Fibroblast of skin of abdomen (primary cell): ENCODE data around the gene CHD9NB.
"Not testable (repeated sequence)": the region's sequence is repeated elsewhere in the genome, so short reads cannot be mapped to it uniquely, and the experiment has no call there.

ENCODE experiments used
- DNase-seq: peaks from one replicate; pipeline ENCODE4 v3.0.0-alpha.2; 2013

Gene CHD9NB

GRCh38 chr16:53055541-53056391 is 3.1 kb upstream of the CHD9NB start:
- DNase-seq, result peak; percentile 74

GRCh38 chr16:53054670-53055485 is 2.2 kb upstream of the CHD9NB start, which contains the start of gene CHD9:
TSS of gene CHD9 (plus strand) at chr16:53054991. CDS start at chr16:53156090, 101,099 bp downstream.
- DNase-seq, result peak; percentile 85

GRCh38 chr16:53053967-53054669 is 1.4 kb upstream of the CHD9NB start:
- peak; percentile 25 for DNase-seq

DNA sequence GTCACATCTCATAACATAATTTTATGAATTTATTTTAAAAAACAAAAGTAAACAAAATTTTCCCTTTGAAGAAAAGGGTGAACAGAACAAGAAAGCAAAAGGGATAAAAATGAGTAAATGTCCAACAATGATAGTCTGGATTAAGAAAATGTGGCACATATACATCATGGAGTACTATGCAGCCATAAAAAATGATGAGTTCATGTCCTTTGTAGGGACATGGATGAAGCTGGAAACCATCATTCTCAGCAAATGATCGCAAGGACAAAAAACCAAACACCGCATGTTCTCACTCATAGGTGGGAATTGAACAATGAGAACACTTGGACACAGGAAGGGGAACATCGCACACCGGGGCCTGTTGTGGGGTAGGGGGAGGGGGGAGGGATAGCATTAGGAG is 1.4 kb downstream of the CHD9NB start:
- DNase-seq, result not testable (repeated sequence)

GRCh38 chr16:53048139-53048915 is 4.4 kb downstream of the CHD9NB start:
- no peak for DNase-seq

DNA sequence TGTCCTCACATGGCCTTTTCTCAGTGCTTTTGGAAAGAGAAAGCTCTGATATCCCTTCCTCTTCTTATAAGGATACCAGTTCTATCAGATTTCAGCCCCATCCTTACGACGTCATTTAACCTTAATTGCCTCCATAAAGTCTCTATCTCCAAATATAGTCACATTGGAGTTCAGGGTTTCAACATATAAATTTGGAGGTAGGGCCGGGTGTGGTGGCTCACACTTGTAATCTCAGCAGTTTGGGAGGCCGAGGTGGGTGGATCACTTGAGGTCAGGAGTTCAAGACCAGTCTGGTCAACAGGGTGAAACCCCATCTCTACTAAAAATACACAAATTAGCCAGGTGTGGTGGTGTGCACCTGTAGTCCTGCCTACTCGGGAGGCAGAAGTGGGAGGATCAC is 5.2 kb downstream of the CHD9NB start:
- not testable (repeated sequence) for DNase-seq

- DNase-seq, result no peak
These were observed 7.1 kb downstream of the CHD9NB start for GRCh38 chr16:53045341-53046220.

DNA sequence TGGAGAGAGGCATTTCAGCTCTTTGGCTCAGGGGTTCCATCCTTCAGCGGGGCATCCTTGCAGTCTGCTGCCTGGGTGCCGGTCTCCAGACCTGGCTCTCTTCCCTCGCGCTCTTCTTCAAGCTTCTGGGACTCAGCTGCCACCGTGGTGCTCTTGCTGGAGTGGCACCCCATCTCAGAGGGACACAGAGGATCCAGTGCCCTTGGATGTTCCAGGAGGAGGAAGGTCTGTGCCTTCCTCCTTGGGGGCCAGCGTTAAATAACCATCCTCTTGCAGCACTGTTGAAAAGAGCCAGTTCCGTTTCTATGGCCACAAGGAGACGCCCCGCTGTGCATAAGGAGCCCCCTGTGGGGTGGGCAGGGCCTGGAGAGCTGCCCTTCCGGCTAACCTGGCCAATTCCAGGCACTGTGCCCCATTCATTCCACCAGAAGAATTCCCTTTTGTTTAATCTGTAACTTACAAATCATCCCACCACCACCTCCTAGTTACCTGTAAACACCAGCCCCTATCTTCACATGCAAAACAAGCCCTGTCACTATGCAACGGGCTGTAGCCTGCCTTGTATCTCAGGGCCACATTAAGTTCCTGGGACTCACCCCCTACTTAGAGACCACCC is 8.6 kb downstream of the CHD9NB start:
- no peak for DNase-seq

GRCh38 chr16:53043428-53043831 is 9.3 kb downstream of the CHD9NB start:
- no peak for DNase-seq

GRCh38 chr16:53042235-53042701 is 10.4 kb downstream of the CHD9NB start:
- DNase-seq, result no peak

GRCh38 chr16:53041320-53042051 is 11.2 kb downstream of the CHD9NB start:
- peak; percentile 29 for DNase-seq

DNA sequence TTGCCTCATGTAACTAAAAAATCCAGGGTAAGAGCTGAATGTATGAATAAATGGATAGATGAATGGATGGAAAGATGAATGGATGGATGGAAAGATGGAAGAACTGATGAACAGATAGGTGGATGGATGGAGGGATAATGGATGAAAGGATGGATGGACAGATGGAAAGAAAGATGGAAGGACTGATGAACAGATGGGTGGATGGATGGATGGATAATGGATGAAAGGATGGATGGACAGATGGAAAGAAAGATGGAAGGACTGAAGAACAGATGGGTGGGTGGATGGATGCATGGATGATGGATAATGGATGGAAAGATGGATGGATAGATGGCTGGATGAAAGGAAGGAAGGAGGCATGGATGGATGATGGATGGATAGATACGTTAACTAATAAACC is 11.9 kb downstream of the CHD9NB start:
- DNase-seq, result no peak

DNA sequence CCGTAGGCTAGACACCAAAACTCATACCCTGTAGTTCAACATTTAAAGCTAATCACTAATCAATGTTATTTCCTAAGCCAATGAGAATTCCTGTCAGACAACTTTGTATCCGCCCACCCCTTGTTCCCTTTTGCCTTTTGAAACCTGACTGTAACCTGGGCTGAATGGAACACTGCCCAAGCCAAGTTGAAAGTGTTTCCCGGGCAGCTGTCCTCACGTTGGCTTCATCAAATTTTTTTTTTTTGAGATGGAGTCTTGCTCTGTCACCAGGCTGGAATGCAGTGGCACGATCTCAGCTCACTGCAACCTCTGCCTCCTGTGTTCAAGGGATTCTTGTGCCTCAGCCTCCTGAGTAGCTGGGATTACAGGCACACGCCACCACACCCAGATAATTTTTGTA is 16.0 kb downstream of the CHD9NB start:
- not testable (repeated sequence) for DNase-seq

GRCh38 chr16:53036066-53036465 is 16.6 kb downstream of the CHD9NB start:
- no peak for DNase-seq

GRCh38 chr16:53035176-53035942 is 17.3 kb downstream of the CHD9NB start:
- no peak for DNase-seq

- no peak for DNase-seq
These were observed 18.4 kb downstream of the CHD9NB start for GRCh38 chr16:53034306-53034705.

- DNase-seq, result no peak
These were observed 21.3 kb downstream of the CHD9NB start for GRCh38 chr16:53031323-53031942.

- no peak for DNase-seq
These were observed 22.7 kb downstream of the CHD9NB start for GRCh38 chr16:53029971-53030370.
